DMS153 treated with DMSO at 0.1 percent for 48 hours (cell line): ENCODE data around the gene CACNA1C.

Experiments
- DNase-seq: peaks from one replicate; lab custom pipeline; 2025; ENCODE audit not compliant: unreplicated experiment; lab: John Stamatoyannopoulos, UW

CACNA1C gene

GRCh38 chr12:2403221-2403976 is 350.6 kb downstream of the CACNA1C start:
- DNase-seq = no peak

GRCh38 chr12:2405039-2405438 is 352.3 kb downstream of the CACNA1C start:
- DNase-seq = no peak

GRCh38 chr12:2406903-2407302 is 354.1 kb downstream of the CACNA1C start:
- no peak for DNase-seq

- DNase-seq = no peak
Observed at GRCh38 chr12:2408262-2408661, 355.5 kb downstream of the CACNA1C start.

- DNase-seq = no peak
Observed at GRCh38 chr12:2409656-2410265, 357.0 kb downstream of the CACNA1C start.

GRCh38 chr12:2410496-2410895 is 357.7 kb downstream of the CACNA1C start:
- no peak for DNase-seq

GRCh38 chr12:2411011-2411410 is 358.2 kb downstream of the CACNA1C start:
- no peak for DNase-seq

- DNase-seq = no peak
Observed at GRCh38 chr12:2411616-2412304, 359.0 kb downstream of the CACNA1C start.

- no peak for DNase-seq
Observed at GRCh38 chr12:2412305-2412643, 359.5 kb downstream of the CACNA1C start.

- DNase-seq = no peak
Observed at GRCh38 chr12:2413301-2413700, 360.5 kb downstream of the CACNA1C start.

GRCh38 chr12:2413999-2414792 is 361.4 kb downstream of the CACNA1C start:
- no peak for DNase-seq

- DNase-seq = no peak
Observed at GRCh38 chr12:2414810-2415567, 362.2 kb downstream of the CACNA1C start.

GRCh38 chr12:2415568-2415944 is 362.8 kb downstream of the CACNA1C start:
- no peak for DNase-seq

- DNase-seq = no peak
Observed at GRCh38 chr12:2416158-2416557, 363.4 kb downstream of the CACNA1C start.

GRCh38 chr12:2417481-2418160 is 364.8 kb downstream of the CACNA1C start:
- no peak for DNase-seq

GRCh38 chr12:2418579-2418978 is 365.8 kb downstream of the CACNA1C start:
- DNase-seq = no peak

- no peak for DNase-seq
Observed at GRCh38 chr12:2422591-2422990, 369.8 kb downstream of the CACNA1C start.

GRCh38 chr12:2429032-2429431 is 376.2 kb downstream of the CACNA1C start:
- DNase-seq = no peak

- DNase-seq = no peak
Observed at GRCh38 chr12:2431810-2432209, 379.0 kb downstream of the CACNA1C start.

GRCh38 chr12:2432856-2433255 is 380.1 kb downstream of the CACNA1C start:
- no peak for DNase-seq
